ENCODE data around the gene OSBPL10.

OSBPL10 gene

DNA sequence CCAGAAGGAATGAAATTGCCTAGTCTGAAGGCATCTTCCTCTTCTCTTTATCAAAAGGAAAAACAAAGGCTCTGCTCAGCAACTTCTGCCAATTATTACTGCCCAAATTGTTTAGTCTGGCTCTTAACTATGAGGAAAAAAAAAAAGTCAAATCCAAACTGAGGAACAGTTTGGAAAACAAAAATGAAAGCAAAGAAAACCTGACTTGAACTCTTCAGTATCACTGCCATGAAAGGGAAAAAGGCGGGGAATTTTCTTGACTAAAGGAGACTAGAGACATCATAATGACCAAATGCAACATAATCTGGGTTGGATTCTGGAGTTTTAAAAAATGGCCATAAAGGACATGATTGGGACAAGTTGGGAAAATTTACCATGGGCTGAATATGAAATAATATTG is 292.1 kb downstream of the OSBPL10 start:
- Histone ChIP-seq H3K9me3 (ENCODE audit: control insufficient read depth, insufficient read depth, low read length) (no peaks in the 10 kb centered on the region), H3K4me1 (ENCODE audit: control insufficient read depth, insufficient read depth, low read length) (no peaks in the 10 kb centered on the region), H3K4me3 (ENCODE audit: low read length) (no peak overlapping the region), H3K27ac (ENCODE audit: low read length) (no peak overlapping the region), H3K36me3 (ENCODE audit: control insufficient read depth, insufficient read depth, low read length) (peaks cover 1% of the 10 kb centered on the region; the same call in 1 of the 2 replicates), H3K27me3 (ENCODE audit: control insufficient read depth, insufficient read depth, low read length) (no peaks in the 10 kb centered on the region)
- WGBS (ENCODE audit: insufficient coverage, insufficient read length): no CpG with 5 or more reads among the region's 1 CpG
- DNase-seq (ENCODE audit: low read depth, low spot score): no peak

DNA sequence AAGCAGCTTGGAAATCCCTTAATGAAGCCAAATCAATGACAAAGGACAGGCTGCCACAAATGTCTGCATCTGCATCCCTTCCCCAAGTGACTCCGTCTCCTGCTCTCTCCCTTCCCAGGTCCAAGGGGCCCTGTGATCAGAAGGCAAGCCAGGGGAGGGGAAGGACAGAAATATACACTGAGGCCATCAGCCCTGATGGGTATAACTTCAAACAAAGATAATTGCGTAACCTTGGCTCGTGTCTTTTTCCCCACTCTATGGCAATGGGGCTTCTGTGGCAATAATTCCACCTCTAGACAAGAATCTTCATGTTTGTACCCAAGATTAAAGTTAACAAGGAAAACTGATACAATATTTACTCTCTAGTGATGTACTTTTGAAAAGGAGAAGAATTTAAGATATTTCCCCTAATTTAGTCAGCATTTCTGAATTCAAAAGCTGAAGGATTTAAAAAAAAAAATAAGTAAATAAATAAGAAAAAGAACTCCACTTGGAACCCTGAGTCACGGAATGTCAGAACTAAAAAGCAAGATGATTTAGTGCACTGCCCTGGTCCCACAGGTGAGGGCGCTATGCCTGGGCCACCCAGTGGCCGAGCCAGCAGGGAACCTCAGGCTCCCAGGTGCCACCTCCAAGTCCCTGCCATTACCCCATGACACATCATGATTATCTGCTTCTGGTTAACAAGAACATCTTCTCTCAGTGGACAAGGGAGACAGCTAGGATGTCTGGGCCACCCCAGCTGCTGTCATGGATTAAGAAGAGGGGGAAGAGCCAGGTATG is 293.9 kb downstream of the OSBPL10 start:
- H3K9me3 ChIP-seq (ENCODE audit: control insufficient read depth, insufficient read depth, low read length): no peaks in the 10 kb centered on the region
- no peaks in the 10 kb centered on the region for H3K4me1 ChIP-seq (ENCODE audit: control insufficient read depth, insufficient read depth, low read length)
- H3K27me3 ChIP-seq (ENCODE audit: control insufficient read depth, insufficient read depth, low read length): no peaks in the 10 kb centered on the region
- H3K36me3 ChIP-seq (ENCODE audit: control insufficient read depth, insufficient read depth, low read length): peaks cover 9% of the 10 kb centered on the region
- H3K27ac ChIP-seq (ENCODE audit: low read length): no peak overlapping the region
- DNase-seq (ENCODE audit: low read depth, low spot score): no peak
- WGBS (ENCODE audit: insufficient coverage, insufficient read length): no CpG with 5 or more reads among the region's 6 CpGs
- no peak overlapping the region for H3K4me3 ChIP-seq (ENCODE audit: low read length)

DNA sequence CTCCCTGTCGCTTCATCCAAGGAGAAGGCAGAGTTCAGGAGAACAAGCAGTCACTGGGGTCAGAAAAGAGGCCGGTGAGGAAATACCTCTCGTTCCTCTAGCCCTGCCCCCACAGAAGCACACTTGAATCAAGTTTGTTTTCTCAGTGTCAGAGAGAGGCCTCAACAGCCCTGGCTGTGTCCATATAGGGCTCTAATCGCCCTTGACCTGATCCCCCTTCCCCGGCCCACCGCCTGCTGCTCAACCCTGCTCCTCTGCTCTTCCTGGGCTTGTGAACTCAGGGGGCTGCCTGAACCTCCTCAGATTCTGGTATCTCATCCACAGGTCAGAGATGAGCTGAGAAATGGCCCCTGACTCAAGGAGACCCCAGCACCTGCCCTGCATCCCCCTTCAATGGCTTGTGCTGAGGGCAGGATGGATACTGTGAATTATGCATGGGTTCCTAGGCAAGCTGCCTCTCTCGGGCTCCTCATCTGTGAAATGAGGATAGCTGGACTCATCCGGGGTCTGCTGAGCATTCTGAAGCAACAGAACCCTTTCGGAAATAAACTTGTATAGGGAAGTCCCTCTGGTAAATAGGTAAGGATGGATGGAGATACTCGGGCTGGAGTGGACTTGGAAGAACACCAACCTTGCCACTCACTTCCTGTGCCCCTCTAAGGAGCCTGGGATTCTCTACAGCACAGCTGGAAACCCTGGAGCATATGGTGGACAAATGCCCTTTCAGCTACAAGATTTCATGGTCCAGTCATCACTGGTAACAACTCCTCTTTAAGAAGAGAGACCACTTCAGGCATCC is 300.8 kb downstream of the OSBPL10 start:
- Histone ChIP-seq H3K4me3 (ENCODE audit: low read length) (no peak overlapping the region), H3K9me3 (ENCODE audit: control insufficient read depth, insufficient read depth, low read length) (no peaks in the 10 kb centered on the region), H3K27me3 (ENCODE audit: control insufficient read depth, insufficient read depth, low read length) (no peaks in the 10 kb centered on the region), H3K27ac (ENCODE audit: low read length) (no peak overlapping the region), H3K4me1 (ENCODE audit: control insufficient read depth, insufficient read depth, low read length) (no peaks in the 10 kb centered on the region), H3K36me3 (ENCODE audit: control insufficient read depth, insufficient read depth, low read length) (peaks cover 9% of the 10 kb centered on the region)
- DNase-seq (ENCODE audit: low read depth, low spot score): no peak
- WGBS (ENCODE audit: insufficient coverage, insufficient read length): no CpG with 5 or more reads among the region's 10 CpGs

DNA sequence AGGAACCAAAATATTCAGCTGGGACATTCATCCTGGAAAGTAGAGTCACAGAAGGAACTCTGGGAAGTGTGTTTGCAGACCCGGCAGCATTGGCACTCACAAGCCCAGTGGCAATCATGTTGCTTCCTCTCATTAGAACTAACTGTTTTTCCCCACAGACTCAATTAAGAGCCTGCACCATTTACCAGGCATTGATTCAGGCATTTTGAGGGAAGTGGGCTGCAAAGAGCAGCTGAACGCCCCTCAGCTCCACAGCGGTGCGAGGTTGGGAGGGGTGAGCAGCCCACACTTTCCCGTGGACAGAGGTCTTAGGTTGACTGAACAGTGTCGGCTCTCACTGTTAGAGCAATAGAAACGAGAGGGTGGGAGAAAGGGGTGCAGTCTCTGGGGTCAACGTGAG is 304.5 kb downstream of the OSBPL10 start:
- Histone ChIP-seq H3K36me3 (ENCODE audit: control insufficient read depth, insufficient read depth, low read length) (no peaks in the 10 kb centered on the region), H3K9me3 (ENCODE audit: control insufficient read depth, insufficient read depth, low read length) (no peaks in the 10 kb centered on the region), H3K27me3 (ENCODE audit: control insufficient read depth, insufficient read depth, low read length) (no peaks in the 10 kb centered on the region), H3K4me3 (ENCODE audit: low read length) (no peak overlapping the region), H3K4me1 (ENCODE audit: control insufficient read depth, insufficient read depth, low read length) (0 out of 2 replicates have a peak, but pooled peaks cover 1% of the 10 kb centered on the region), H3K27ac (ENCODE audit: low read length) (no peak overlapping the region)
- DNase-seq (ENCODE audit: low read depth, low spot score): no peak
- WGBS (ENCODE audit: insufficient coverage, insufficient read length): no CpG with 5 or more reads among the region's 8 CpGs

DNA sequence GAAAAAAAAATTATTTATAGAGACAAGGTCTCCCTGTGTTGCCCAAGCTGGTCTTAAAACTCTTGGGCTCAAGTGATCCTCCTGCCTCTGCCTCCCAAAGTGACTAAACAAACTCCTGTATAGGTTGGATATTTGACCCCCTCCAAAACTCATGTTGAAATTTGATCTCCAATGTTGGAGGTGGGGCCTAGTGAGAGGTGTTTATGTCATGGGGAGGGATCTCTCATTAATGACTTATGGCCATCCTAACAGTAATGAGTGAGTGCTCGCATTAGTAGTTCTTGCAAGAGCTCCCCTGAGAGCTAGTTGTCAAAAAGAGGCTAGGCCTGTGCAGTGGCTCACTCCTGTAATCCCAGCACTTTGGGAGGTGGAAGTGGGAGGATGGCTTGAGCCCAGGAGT is 307.1 kb downstream of the OSBPL10 start:
- Histone ChIP-seq H3K27me3 (ENCODE audit: control insufficient read depth, insufficient read depth, low read length) (no peaks in the 10 kb centered on the region), H3K9me3 (ENCODE audit: control insufficient read depth, insufficient read depth, low read length) (no peaks in the 10 kb centered on the region), H3K4me1 (ENCODE audit: control insufficient read depth, insufficient read depth, low read length) (0 out of 2 replicates have a peak, but pooled peaks cover 1% of the 10 kb centered on the region), H3K4me3 (ENCODE audit: low read length) (no peak overlapping the region), H3K36me3 (ENCODE audit: control insufficient read depth, insufficient read depth, low read length) (no peaks in the 10 kb centered on the region), H3K27ac (ENCODE audit: low read length) (no peak overlapping the region)
- DNase-seq (ENCODE audit: low read depth, low spot score): no peak
- no CpG with 5 or more reads among the region's 1 CpG for WGBS (ENCODE audit: insufficient coverage, insufficient read length)

DNA sequence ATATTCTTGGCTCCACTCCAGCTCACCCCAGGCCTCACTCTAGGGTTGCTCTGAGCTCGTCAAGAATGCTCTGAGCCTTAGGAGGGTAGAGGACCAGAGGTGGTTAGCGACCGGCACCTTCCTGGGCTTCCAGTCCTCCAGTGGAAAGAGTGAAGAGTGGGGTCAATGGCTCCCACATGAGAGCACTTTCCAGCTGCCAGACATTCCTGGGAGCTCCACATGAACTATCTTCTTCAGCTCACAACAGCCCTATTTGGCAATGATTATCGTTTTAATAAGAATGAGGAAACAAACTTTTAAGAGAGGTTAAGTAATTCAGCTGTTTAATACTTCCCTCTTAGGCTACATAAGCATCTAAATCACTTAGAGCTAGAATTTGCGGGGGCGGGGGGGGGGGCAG is 309.1 kb downstream of the OSBPL10 start:
- WGBS (ENCODE audit: insufficient coverage, insufficient read length): no CpG with 5 or more reads among the region's 6 CpGs
- Histone ChIP-seq H3K27ac (ENCODE audit: low read length) (no peak overlapping the region), H3K36me3 (ENCODE audit: control insufficient read depth, insufficient read depth, low read length) (no peaks in the 10 kb centered on the region), H3K9me3 (ENCODE audit: control insufficient read depth, insufficient read depth, low read length) (no peaks in the 10 kb centered on the region), H3K4me1 (ENCODE audit: control insufficient read depth, insufficient read depth, low read length) (0 out of 2 replicates have a peak, but pooled peaks cover 1% of the 10 kb centered on the region), H3K4me3 (ENCODE audit: low read length) (no peak overlapping the region), H3K27me3 (ENCODE audit: control insufficient read depth, insufficient read depth, low read length) (no peaks in the 10 kb centered on the region)
- no peak for DNase-seq (ENCODE audit: low read depth, low spot score)

DNA sequence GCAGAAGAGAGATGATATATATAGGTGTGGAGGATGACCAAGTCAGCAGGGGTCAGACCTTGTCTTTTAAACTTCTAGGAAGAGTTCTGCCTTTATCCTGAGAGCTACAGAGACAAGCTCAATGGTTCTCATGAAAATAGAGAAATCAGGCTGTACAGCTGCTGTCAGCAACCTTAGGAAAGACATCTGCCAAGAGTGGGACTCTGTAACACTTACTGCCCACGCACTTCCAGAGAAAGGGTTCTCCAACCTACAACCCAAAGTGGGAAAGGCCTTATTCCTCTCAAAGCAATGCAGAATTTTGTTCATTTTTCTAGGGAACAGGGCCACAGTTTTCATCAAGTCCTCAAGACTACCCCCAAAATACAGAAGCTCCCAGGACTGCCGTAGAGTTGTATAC is 309.6 kb downstream of the OSBPL10 start:
- no CpG with 5 or more reads among the region's 2 CpGs for WGBS (ENCODE audit: insufficient coverage, insufficient read length)
- no peaks in the 10 kb centered on the region for H3K36me3 ChIP-seq (ENCODE audit: control insufficient read depth, insufficient read depth, low read length)
- H3K4me3 ChIP-seq (ENCODE audit: low read length): no peak overlapping the region
- no peak overlapping the region for H3K27ac ChIP-seq (ENCODE audit: low read length)
- no peak for DNase-seq (ENCODE audit: low read depth, low spot score)
- 0 out of 2 replicates have a peak, but pooled peaks cover 1% of the 10 kb centered on the region for H3K4me1 ChIP-seq (ENCODE audit: control insufficient read depth, insufficient read depth, low read length)
- H3K9me3 ChIP-seq (ENCODE audit: control insufficient read depth, insufficient read depth, low read length): no peaks in the 10 kb centered on the region
- no peaks in the 10 kb centered on the region for H3K27me3 ChIP-seq (ENCODE audit: control insufficient read depth, insufficient read depth, low read length)

DNA sequence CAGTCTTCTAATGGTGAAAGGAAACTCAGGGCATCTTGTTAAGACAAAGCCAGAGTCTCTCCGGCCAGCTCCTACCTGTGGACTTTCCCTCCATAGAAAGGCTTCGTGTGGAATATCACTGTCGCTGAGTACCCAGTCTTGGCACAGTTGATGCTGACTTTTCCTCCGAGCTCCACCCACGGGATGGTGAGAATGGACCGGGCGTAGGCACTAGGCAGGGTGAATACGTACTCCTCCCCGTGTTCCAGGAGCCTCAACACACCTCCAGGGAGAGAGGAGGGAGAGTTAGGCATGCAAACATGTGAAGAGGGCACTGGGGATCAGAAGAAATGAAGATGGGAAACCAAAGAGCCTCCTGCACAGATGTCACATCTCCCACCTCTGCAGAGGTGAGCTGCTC is 310.3 kb downstream of the OSBPL10 start:
- Histone ChIP-seq H3K27me3 (ENCODE audit: control insufficient read depth, insufficient read depth, low read length) (no peaks in the 10 kb centered on the region; the same call in 1 of the 2 replicates), H3K4me3 (ENCODE audit: low read length) (no peak overlapping the region), H3K27ac (ENCODE audit: low read length) (no peak overlapping the region), H3K36me3 (ENCODE audit: control insufficient read depth, insufficient read depth, low read length) (peaks cover 3% of the 10 kb centered on the region; the same call in 1 of the 2 replicates), H3K9me3 (ENCODE audit: control insufficient read depth, insufficient read depth, low read length) (no peaks in the 10 kb centered on the region), H3K4me1 (ENCODE audit: control insufficient read depth, insufficient read depth, low read length) (0 out of 2 replicates have a peak, but pooled peaks cover 1% of the 10 kb centered on the region)
- DNase-seq (ENCODE audit: low read depth, low spot score): no peak
- no CpG with 5 or more reads among the region's 9 CpGs for WGBS (ENCODE audit: insufficient coverage, insufficient read length)

DNA sequence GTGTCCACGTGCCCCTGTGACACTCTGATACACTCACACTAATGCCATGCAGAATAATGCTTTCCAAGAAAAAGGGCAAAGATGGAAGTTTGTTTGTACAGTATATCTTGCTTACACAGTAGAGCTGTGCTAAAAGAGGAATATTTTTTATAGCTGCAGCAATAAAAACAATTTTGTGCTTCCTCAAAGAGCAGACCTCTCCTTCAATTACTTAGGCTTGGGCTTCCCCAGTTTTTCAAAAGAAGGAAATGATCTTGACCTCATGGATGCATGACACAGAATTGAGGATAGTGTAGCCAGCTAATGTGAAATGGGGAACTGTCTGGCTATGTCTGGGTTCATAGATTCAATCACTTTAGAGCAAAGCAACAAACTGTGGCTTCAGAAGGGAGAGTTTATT is 310.9 kb downstream of the OSBPL10 start:
- no peaks in the 10 kb centered on the region for H3K9me3 ChIP-seq (ENCODE audit: control insufficient read depth, insufficient read depth, low read length)
- no peak overlapping the region for H3K27ac ChIP-seq (ENCODE audit: low read length)
- no CpG with 5 or more reads among the region's 1 CpG for WGBS (ENCODE audit: insufficient coverage, insufficient read length)
- 0 out of 2 replicates have a peak, but pooled peaks cover 1% of the 10 kb centered on the region for H3K4me1 ChIP-seq (ENCODE audit: control insufficient read depth, insufficient read depth, low read length)
- DNase-seq (ENCODE audit: low read depth, low spot score): no peak
- no peak overlapping the region for H3K4me3 ChIP-seq (ENCODE audit: low read length)
- peaks cover 3% of the 10 kb centered on the region; the same call in 1 of the 2 replicates for H3K36me3 ChIP-seq (ENCODE audit: control insufficient read depth, insufficient read depth, low read length)
- H3K27me3 ChIP-seq (ENCODE audit: control insufficient read depth, insufficient read depth, low read length): no peaks in the 10 kb centered on the region; the same call in 1 of the 2 replicates

DNA sequence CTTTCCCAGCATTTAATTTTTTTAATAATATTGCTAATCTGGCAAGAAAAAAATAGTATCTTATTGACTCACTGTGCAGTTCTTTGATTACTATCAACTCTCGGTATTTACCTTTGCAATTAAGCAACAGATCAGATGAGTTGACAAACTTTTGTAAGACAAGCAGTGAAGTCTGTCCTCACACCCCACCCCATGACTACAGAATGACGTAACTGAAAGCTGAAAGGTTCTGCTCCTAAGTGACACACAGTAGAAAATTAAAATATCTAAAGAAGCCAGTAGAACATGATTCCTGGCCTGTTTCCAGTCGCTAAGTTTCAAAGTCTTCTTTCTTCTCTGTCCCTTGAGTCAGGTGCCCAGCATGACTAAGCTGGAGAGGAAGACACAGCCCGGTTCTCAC is 312.8 kb downstream of the OSBPL10 start:
- peaks cover 8% of the 10 kb centered on the region; the same call in 1 of the 2 replicates for H3K36me3 ChIP-seq (ENCODE audit: control insufficient read depth, insufficient read depth, low read length)
- H3K4me3 ChIP-seq (ENCODE audit: low read length): no peak overlapping the region
- WGBS (ENCODE audit: insufficient coverage, insufficient read length): no CpG with 5 or more reads among the region's 4 CpGs
- no peaks in the 10 kb centered on the region for H3K9me3 ChIP-seq (ENCODE audit: control insufficient read depth, insufficient read depth, low read length)
- no peaks in the 10 kb centered on the region; the same call in 1 of the 2 replicates for H3K27me3 ChIP-seq (ENCODE audit: control insufficient read depth, insufficient read depth, low read length)
- no peak overlapping the region for H3K27ac ChIP-seq (ENCODE audit: low read length)
- DNase-seq (ENCODE audit: low read depth, low spot score): no peak
- 0 out of 2 replicates have a peak, but pooled peaks cover 1% of the 10 kb centered on the region for H3K4me1 ChIP-seq (ENCODE audit: control insufficient read depth, insufficient read depth, low read length)

Measured in iPS DF 6.9 (cell line).